RKO (cell line): ENCODE results near the gene FOXJ3.

Source experiments
- DNase-seq: peaks from one replicate; pipeline ENCODE4 v3.0.0-alpha.2; 2016; ENCODE audit warnings: low spot score

FOXJ3 gene

GRCh38 chr1:42334240-42335049 is 590 bp downstream of the FOXJ3 start:
- DNase-seq = peak; percentile 84

GRCh38 chr1:42333662-42334239 is 1.3 kb downstream of the FOXJ3 start:
- peak; percentile 40 for DNase-seq

DNA sequence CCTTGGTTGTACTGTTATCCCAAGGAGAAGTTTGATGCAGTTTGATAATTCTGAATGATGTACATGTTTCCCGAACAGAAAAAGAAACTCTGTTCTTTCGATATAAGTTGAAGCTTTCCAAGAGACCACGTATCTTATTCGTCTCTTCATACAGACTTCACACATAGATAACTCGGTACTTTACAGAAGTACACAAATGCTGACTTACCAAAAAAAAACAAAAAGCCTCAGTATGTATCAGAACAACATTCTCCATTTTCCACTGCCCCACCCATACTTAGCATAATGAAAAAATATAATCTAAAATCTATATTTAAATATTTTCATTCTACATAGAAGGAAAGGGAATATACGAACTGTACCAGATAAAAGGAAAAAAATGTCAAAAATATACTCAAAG is 2.2 kb downstream of the FOXJ3 start:
- no peak for DNase-seq

GRCh38 chr1:42330215-42330614 is 4.8 kb downstream of the FOXJ3 start:
- no peak for DNase-seq

- DNase-seq = no peak
Observed at GRCh38 chr1:42328916-42329496, 6.0 kb downstream of the FOXJ3 start.

- no peak for DNase-seq
Observed at GRCh38 chr1:42328047-42328625, 6.9 kb downstream of the FOXJ3 start.

- DNase-seq = no peak
Observed at GRCh38 chr1:42325014-42325402, 10.0 kb downstream of the FOXJ3 start.

DNA sequence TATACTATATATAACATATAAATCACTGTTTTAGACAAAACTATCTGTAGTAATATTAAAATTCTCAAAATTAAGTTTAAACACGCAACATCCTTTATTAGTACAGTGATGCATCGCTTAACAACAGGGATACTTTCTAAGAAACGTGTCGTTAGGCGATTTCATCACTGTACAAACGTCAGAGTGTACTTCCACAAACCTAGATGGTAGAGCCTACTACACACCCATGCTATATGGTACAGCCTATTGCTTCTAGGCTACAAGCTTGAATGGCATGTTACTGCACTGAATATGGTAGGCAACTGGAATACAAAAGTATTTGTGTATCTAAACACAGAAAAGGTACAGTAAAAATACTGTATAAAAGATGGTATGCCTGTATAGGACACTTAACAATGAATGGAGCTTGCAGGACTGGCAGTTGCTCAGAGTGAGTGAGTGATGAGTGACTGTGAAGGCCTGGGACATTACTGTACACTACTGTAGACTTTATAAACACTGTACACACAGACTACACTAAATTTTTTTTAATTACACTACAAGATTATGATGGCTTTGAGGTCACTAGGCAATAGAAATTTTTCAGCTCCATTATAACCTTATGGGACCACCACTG is 10.5 kb downstream of the FOXJ3 start:
- no peak for DNase-seq

DNA sequence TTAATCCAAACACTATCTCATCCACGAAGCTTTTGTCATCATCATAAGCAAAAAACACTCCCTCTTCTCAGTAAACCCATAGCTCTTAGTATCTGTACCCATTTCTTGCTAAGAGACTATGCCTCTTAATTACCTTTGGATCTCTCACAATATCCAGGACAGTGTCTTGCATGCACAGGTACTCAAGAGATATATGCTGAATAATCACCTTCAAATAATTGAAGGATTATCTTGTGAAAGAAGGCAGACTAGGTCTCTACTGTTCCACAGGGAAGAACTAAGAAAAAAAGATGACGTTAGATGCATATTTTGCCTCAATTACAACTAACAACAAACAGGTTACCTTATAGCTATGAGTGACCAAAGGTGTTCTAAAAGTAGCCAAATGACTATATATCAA is 11.5 kb downstream of the FOXJ3 start:
- no peak for DNase-seq

DNA sequence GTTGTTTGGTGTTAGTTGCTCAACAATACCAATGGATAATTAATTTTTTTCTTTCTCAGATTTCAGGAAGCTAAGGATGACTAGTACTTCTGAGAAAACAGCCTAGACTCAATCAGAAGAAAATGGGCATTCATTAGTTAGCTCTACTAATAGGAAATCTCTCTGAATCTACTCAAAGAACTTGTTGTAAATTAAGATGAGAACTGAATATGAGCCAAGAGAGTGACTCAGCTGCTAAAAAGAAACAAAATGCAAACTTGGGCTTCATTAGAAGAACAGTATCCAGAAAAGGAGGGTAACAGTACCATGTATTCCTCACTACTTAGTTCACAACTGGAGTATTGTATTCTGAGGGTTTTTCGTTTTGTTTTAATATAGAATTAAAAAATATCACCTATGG is 12.5 kb downstream of the FOXJ3 start:
- DNase-seq = no peak

- DNase-seq = no peak
Observed at GRCh38 chr1:42321731-42322130, 13.3 kb downstream of the FOXJ3 start.

GRCh38 chr1:42320708-42321107 is 14.3 kb downstream of the FOXJ3 start:
- no peak for DNase-seq

DNA sequence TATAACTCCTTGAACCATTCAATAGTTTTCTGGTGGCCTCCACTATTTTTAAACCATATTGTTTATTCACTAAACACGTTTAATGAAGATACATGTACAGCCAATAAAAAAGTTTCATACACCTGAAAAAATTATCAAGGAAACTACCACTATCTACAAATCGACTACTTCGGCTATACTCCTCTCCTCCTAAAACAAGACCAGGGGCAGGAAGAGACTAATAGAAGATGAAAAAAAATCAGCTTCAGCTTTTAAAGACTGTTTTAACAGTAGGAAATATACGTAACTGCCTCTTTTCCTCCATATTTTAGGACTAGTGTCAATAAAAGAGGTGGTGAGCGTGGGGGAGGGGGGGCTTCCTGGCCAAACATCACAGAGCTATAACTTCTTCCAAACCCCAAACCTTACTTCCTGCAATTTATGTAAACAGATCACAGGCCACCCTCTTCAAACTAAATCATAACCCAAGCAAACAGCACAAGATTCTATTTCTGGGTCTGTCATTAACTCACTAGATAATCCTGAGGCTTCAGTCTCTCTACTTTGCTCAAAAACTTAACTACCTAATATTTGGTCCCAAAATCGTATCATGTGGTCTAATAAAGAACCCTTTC is 15.1 kb downstream of the FOXJ3 start:
- no peak for DNase-seq

DNA sequence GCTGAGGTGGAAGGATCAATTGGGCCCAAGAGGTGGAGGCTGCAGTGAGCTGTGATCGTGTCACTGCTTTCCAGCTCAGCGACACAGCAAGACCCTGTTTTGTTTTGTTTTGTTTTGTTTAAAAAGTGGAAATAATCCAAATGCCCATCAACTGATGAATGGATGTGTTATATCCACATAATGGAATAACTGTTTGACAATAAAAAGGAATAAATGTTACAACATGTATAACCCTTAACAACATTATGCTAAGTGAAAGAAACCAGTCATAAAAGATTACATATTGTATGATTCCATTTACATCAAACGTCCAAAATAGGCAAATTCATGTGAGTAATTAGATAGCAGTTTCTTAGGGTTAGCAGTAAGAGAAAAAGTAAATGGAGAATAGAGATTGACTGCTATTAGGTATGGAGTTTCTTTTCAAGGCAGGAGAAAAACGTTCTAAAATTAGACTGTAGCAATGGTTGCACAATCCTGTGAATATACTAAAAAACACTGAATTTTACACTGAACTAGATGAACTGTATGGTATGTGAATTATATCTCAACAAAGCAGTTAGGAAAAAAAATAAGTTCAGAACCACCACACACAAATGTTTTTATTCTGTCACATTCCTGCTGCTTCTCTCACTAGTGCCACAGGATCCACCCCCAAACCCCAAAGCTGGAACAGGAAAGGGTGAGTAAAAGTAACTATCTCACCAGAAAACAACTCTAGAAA is 15.7 kb downstream of the FOXJ3 start:
- no peak for DNase-seq

DNA sequence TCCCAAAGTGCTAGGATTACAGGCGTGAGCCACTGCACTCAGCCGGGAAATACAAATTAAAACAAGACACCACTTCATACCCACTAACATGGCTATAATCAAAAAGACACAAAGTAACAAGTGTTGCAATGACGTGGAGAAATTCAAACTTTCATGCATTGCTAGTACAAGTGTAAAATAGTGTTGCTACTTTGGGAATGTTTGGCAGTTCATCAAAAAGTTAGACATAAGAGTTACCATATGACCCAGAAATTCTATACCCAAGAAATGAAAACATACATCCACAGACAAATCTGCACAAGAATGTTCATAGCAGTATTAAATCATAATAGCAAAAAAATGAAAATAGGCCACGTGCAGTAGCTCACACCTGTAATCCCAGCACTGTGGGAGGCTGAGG is 16.4 kb downstream of the FOXJ3 start:
- no peak for DNase-seq

- DNase-seq = no peak
Observed at GRCh38 chr1:42317308-42317707, 17.7 kb downstream of the FOXJ3 start.

DNA sequence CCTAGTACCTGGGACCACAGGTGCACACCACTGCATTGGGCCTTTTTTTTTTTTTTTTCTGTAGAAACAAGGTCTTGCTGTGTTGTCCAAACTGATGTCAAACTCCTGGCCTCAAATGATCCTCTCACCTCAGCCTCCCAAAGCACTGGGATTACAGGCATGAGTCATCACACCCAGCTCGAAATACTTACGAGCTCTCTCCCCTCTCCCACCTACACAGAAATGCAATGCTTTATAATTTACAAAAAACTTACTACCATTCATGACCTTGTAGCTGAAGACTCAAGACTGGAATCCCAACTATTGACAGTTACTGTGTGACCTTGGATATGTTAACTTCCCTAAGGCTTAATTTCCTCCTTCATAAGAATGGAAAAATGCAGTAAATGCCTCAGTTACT is 18.7 kb downstream of the FOXJ3 start:
- no peak for DNase-seq

DNA sequence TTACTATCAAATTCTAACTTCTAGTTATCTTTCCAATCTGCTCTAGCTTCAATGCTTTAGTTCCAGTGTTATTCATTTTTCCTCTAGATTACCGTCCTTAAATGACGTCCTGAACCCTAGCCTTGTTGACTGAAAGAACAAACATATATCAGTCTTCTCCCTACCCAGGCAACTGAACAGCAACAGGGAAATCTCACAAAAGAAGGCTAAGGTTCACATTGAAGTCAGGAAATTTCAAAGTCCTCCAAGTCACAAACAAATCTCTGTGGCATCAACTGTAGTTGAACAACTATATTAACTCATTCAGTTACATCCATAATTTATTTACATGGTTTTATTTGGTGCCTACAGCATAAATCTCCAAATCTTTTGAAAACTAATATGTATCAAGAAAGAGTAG is 19.5 kb downstream of the FOXJ3 start:
- DNase-seq = no peak

GRCh38 chr1:42313970-42314369 is 21.1 kb downstream of the FOXJ3 start:
- no peak for DNase-seq

- no peak for DNase-seq
Observed at GRCh38 chr1:42312576-42313212, 22.3 kb downstream of the FOXJ3 start.

GRCh38 chr1:42311897-42312296 is 23.1 kb downstream of the FOXJ3 start:
- no peak for DNase-seq
